Stimulated activated CD4-positive, alpha-beta T cell treated with anti-CD3 and anti-CD28 coated beads, Interleukin-4, amount 100 ng/mL, for 4 hours (primary cell): ENCODE results near the gene GNB3.

ENCODE experiments used
- DNase-seq, 2 experiments: peaks; one replicate each; pipeline ENCODE4 v3.0.0-alpha.2; 2020

The GNB3 gene

GRCh38 chr12:6839482-6840201, 1.1 kb upstream of the GNB3 start:
- DNase-seq: no peak

GRCh38 chr12:6840330-6840729, 395 bp upstream of the GNB3 start:
- DNase-seq: no peak

- no peak for DNase-seq
Measured at GRCh38 chr12:6842075-6842474, 1.4 kb downstream of the GNB3 start.

GRCh38 chr12:6843118-6843902, 2.6 kb downstream of the GNB3 start:
- DNase-seq: no peak

- DNase-seq: no peak
Measured at GRCh38 chr12:6845395-6845794, 4.7 kb downstream of the GNB3 start.

- no peak for DNase-seq
Measured at GRCh38 chr12:6846316-6846869, 5.7 kb downstream of the GNB3 start.

GRCh38 chr12:6847676-6848075, 7.0 kb downstream of the GNB3 start:
- DNase-seq: no peak

GRCh38 chr12:6849427-6849826, 8.7 kb downstream of the GNB3 start:
- DNase-seq: no peak

GRCh38 chr12:6849976-6850560, 9.3 kb downstream of the GNB3 start:
- no peak for DNase-seq

- no peak for DNase-seq
Measured at GRCh38 chr12:6850796-6851152, 10.0 kb downstream of the GNB3 start.

- DNase-seq: peak; percentile 86 to 91
Measured at GRCh38 chr12:6851153-6851920, 10.6 kb downstream of the GNB3 start, which contains the start of gene CDCA3. Gene CDCA3 (minus strand): TSS chr12:6851286. CDS start chr12:6850952, 334 bp downstream.

- peak; percentile 93 to 99 for DNase-seq
Measured at GRCh38 chr12:6851921-6852650, 11.4 kb downstream of the GNB3 start, which contains the start of gene USP5. Gene USP5 (plus strand): TSS chr12:6852150. CDS start chr12:6852180, 30 bp downstream.

GRCh38 chr12:6852651-6853354, 12.1 kb downstream of the GNB3 start:
- DNase-seq: peak; percentile 56 to 68

GRCh38 chr12:6853626-6854025, 12.9 kb downstream of the GNB3 start:
- DNase-seq: no peak

GRCh38 chr12:6854036-6854435, 13.3 kb downstream of the GNB3 start:
- DNase-seq: no peak

GRCh38 chr12:6855322-6855721, 14.6 kb downstream of the GNB3 start:
- no peak for DNase-seq

GRCh38 chr12:6858799-6859198, 18.1 kb downstream of the GNB3 start:
- no peak for DNase-seq

GRCh38 chr12:6860116-6860515, 19.4 kb downstream of the GNB3 start:
- DNase-seq: no peak

GRCh38 chr12:6860942-6861341, 20.2 kb downstream of the GNB3 start:
- no peak for DNase-seq

GRCh38 chr12:6861391-6861790, 20.7 kb downstream of the GNB3 start:
- no peak for DNase-seq

- no peak for DNase-seq
Measured at GRCh38 chr12:6863033-6863432, 22.3 kb downstream of the GNB3 start.
